MM.1S (cell line): ENCODE measurements around the gene NSUN3.
"Not testable (repeated sequence)": the region's sequence is repeated elsewhere in the genome, so short reads cannot be mapped to it uniquely, and the experiment has no call there.

Experiments used
- DNase-seq: peaks from one replicate; pipeline ENCODE4 v3.0.0-alpha.2; 2015
- H2AFZ ChIP-seq: fragments of 300-600 bp; sonication (generic); 2 replicates; pipeline ENCODE4 v1.6.0; 2016; ENCODE audit warnings: antibody characterized with exemption, low read length
- H3F3A ChIP-seq: fragments of 300-600 bp; sonication (generic); 2 replicates; pipeline ENCODE4 v1.6.1; 2016; ENCODE audit warnings: mild to moderate bottlenecking, antibody characterized with exemption, low read length, moderate library complexity, mixed read lengths; ENCODE audit not compliant: insufficient read depth
- H3K27ac ChIP-seq: fragments of 300-600 bp; sonication (generic); 2 replicates; pipeline ENCODE4 v1.5.1; 2016; ENCODE audit warnings: mild to moderate bottlenecking, low read length
- H3K27me3 ChIP-seq: fragments of 300-600 bp; sonication (generic); replicated peaks from 2 replicates; pipeline ENCODE4 v1.6.0; 2016; ENCODE audit warnings: low read length; ENCODE audit not compliant: insufficient read depth
- H3K36me3 ChIP-seq: fragments of 300-600 bp; sonication (generic); replicated peaks from 2 replicates; pipeline ENCODE4 v1.6.1; 2016; ENCODE audit warnings: mild to moderate bottlenecking, low read length, mixed read lengths; ENCODE audit not compliant: insufficient read depth
- H3K4me1 ChIP-seq: fragments of 300-600 bp; sonication (generic); 2 replicates; pipeline ENCODE4 v1.6.1; 2016; ENCODE audit warnings: low read length, mixed read lengths
- H3K4me2 ChIP-seq: fragments of 300-600 bp; sonication (generic); 2 replicates; pipeline ENCODE4 v1.6.0; 2016; ENCODE audit warnings: low read depth, low read length
- H3K4me3 ChIP-seq: fragments of 300-600 bp; sonication (generic); 2 replicates; pipeline ENCODE4 v1.5.1; 2016; ENCODE audit warnings: low read length, mixed read lengths
- H3K79me2 ChIP-seq: fragments of 300-600 bp; sonication (generic); 2 replicates; pipeline ENCODE4 v1.6.1; 2016; ENCODE audit warnings: mixed run types, low read length, mixed read lengths
- H3K9ac ChIP-seq: fragments of 300-600 bp; sonication (generic); 2 replicates; pipeline ENCODE4 v1.6.1; 2016; ENCODE audit warnings: low read length, mixed read lengths
- H3K9me2 ChIP-seq: fragments of 300-600 bp; sonication (generic); replicated peaks from 2 replicates; pipeline ENCODE4 v1.6.1; 2016; ENCODE audit warnings: mild to moderate bottlenecking, low read length, mixed read lengths; ENCODE audit not compliant: insufficient read depth
- H3K9me3 ChIP-seq: fragments of 300-600 bp; sonication (generic); replicated peaks from 2 replicates; pipeline ENCODE4 v1.6.1; 2016; ENCODE audit warnings: mild to moderate bottlenecking, low read length, mixed read lengths; ENCODE audit not compliant: insufficient read depth
- H4K20me1 ChIP-seq: fragments of 300-600 bp; sonication (generic); 2 replicates; pipeline ENCODE4 v1.6.1; 2016; ENCODE audit warnings: mild to moderate bottlenecking, low read length, moderate library complexity, mixed read lengths; ENCODE audit not compliant: insufficient read depth
- EZH2 ChIP-seq: fragments of 300-600 bp; sonication (generic); optimal IDR thresholded peaks from 2 replicates; pipeline ENCODE3; 2017; ENCODE audit warnings: low read depth, mild to moderate bottlenecking, antibody characterized with exemption, low read length, mixed read lengths
- EZH2phosphoT487 ChIP-seq: fragments of 300-600 bp; sonication (generic); IDR thresholded peaks from 2 replicates; pipeline ENCODE4 v1.6.1; 2018; ENCODE audit warnings: antibody characterized with exemption, low read length
- TF ChIP-seq, protein P1 (sequence below): fragments of 300-600 bp; sonication (generic); IDR thresholded peaks from 2 replicates; pipeline ENCODE4 v1.5.1; 2016; ENCODE audit warnings: antibody characterized with exemption, low read length, mixed read lengths

Gene NSUN3

GRCh38 chr3:94101860-94102259 lies 39.0 kb downstream of the NSUN3 start:
- no peak for DNase-seq
- no peak for TF ChIP-seq EZH2
- TF ChIP-seq, protein P1, sequence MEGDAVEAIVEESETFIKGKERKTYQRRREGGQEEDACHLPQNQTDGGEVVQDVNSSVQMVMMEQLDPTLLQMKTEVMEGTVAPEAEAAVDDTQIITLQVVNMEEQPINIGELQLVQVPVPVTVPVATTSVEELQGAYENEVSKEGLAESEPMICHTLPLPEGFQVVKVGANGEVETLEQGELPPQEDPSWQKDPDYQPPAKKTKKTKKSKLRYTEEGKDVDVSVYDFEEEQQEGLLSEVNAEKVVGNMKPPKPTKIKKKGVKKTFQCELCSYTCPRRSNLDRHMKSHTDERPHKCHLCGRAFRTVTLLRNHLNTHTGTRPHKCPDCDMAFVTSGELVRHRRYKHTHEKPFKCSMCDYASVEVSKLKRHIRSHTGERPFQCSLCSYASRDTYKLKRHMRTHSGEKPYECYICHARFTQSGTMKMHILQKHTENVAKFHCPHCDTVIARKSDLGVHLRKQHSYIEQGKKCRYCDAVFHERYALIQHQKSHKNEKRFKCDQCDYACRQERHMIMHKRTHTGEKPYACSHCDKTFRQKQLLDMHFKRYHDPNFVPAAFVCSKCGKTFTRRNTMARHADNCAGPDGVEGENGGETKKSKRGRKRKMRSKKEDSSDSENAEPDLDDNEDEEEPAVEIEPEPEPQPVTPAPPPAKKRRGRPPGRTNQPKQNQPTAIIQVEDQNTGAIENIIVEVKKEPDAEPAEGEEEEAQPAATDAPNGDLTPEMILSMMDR: peak; percentile 15; the same call in 1 of the 2 replicates
- no peaks in the 10 kb centered on the region; the same call in 1 of the 2 replicates for H3K36me3 ChIP-seq

DNA sequence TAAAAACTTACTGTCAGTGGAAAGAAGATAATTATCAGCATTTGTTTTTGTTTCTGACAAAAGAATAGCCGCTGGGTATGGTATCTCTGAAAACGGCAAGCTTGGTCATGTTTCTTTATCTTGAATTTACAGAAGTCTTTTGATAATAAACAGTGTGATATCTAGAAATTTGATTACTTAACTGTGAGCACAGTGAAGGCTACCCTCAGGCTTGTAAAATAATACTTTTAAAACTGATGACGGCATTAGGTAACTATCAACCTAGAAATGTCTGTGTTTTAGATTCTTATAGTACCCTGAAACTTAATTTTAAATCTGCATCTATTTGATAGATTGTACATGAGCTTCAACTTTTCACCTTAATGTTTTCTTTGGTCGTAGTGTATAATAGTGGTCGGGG lies 43.4 kb downstream of the NSUN3 start:
- H3K9me2 ChIP-seq: no peaks in the 10 kb centered on the region
- no peak overlapping the region for H3K4me3 ChIP-seq
- no peaks in the 10 kb centered on the region for H3F3A ChIP-seq
- H3K9me3 ChIP-seq: no peaks in the 10 kb centered on the region
- no peak overlapping the region for H3K27ac ChIP-seq
- no peak overlapping the region for H3K9ac ChIP-seq
- DNase-seq: no peak
- no peaks in the 10 kb centered on the region for H3K4me1 ChIP-seq
- TF ChIP-seq EZH2: no peak
- TF ChIP-seq EZH2phosphoT487: no peak
- TF ChIP-seq, protein P1: no peak
- no peaks in the 10 kb centered on the region for H3K36me3 ChIP-seq
- no peaks in the 10 kb centered on the region for H3K79me2 ChIP-seq
- no peak overlapping the region for H3K4me2 ChIP-seq
- H2AFZ ChIP-seq: no peak overlapping the region
- H3K27me3 ChIP-seq: no peaks in the 10 kb centered on the region
- no peaks in the 10 kb centered on the region for H4K20me1 ChIP-seq

More at GRCh38 chr3:94101860-94102259, 39.0 kb downstream of the NSUN3 start:
- Histone ChIP-seq H3K27me3 (no peaks in the 10 kb centered on the region), H4K20me1 (no peaks in the 10 kb centered on the region), H3K79me2 (no peaks in the 10 kb centered on the region), H3K27ac (no peak overlapping the region), H3K4me2 (no peak overlapping the region), H3F3A (no peaks in the 10 kb centered on the region), H3K9me3 (no peaks in the 10 kb centered on the region), H3K9me2 (no peaks in the 10 kb centered on the region), H3K9ac (no peak overlapping the region), H2AFZ (no peak overlapping the region), H3K4me3 (no peak overlapping the region), H3K4me1 (no peaks in the 10 kb centered on the region)

DNA sequence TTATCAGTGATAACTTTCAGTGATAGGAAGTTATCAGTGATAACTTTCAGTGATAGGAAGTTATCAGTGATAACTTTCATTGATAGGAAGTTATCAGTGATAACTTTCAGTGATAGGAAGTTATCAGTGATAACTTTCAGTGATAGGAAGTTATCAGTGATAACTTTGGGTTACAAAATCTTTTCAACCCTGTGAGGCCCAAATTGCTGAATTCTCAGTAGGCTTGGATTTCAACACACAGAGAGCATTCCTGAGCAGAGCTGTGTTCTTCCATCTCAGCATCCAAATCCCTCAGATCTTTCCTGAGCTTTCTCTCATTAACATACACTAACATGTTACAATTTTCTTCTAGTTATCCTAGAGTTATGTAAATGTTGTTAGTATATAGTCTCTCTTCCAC lies 47.4 kb downstream of the NSUN3 start:
- not testable (repeated sequence) for H3K4me2 ChIP-seq, H4K20me1 ChIP-seq, H3K4me1 ChIP-seq, H3K9ac ChIP-seq, H3K36me3 ChIP-seq, DNase-seq, H3K79me2 ChIP-seq, H3K4me3 ChIP-seq, H3K27me3 ChIP-seq, H3K9me3 ChIP-seq, H2AFZ ChIP-seq, H3K9me2 ChIP-seq, H3K27ac ChIP-seq, H3F3A ChIP-seq

GRCh38 chr3:94110854-94111253 lies 48.0 kb downstream of the NSUN3 start:
- H3K79me2 ChIP-seq: no peaks in the 10 kb centered on the region
- H3K9ac ChIP-seq: no peak overlapping the region
- DNase-seq: no peak
- H2AFZ ChIP-seq: no peak overlapping the region
- H3K4me3 ChIP-seq: no peak overlapping the region
- H4K20me1 ChIP-seq: no peaks in the 10 kb centered on the region
- H3K4me1 ChIP-seq: 0 out of 2 replicates have a peak, but pooled peaks cover 7% of the 10 kb centered on the region
- no peaks in the 10 kb centered on the region for H3K36me3 ChIP-seq
- no peak overlapping the region for H3K4me2 ChIP-seq
- TF ChIP-seq, protein P1: no peak
- TF ChIP-seq EZH2 (no peak), EZH2phosphoT487 (no peak)
- no peaks in the 10 kb centered on the region for H3F3A ChIP-seq
- no peaks in the 10 kb centered on the region for H3K9me3 ChIP-seq
- H3K27me3 ChIP-seq: no peaks in the 10 kb centered on the region
- no peaks in the 10 kb centered on the region for H3K9me2 ChIP-seq
- no peak overlapping the region for H3K27ac ChIP-seq
